Activated CD4-positive, alpha-beta T cell treated with anti-CD3 and anti-CD28 coated beads for 24 hours (primary cell): ENCODE data around the gene MRPS23.
A peak's percentile ranks its signal among the peaks of the same experiment; 100 is the strongest.

ENCODE experiments used
- DNase-seq, 2 donors: peaks; one replicate each; pipeline ENCODE4 v3.0.0-alpha.2; 2020; ENCODE audit warnings: low read depth in 2 of 2

MRPS23 gene

DNA sequence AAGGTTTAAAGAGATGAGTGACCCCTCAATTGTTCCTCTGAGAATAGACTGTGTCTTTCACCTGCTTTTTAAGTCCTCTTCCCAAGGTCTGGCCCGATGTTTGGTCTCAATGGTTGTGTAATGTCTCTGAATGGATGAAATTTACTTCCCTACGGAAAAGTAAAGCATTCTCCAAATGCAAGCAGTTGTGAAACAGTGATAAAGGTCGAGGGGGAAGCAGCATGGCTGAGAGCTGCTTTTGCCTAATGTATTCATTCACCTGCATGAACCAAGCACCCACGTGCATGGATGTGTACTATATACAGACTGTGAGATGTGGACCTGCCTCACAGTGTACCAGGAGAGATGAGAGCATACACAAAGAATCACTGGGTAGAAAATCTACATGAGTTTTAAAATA is 11.4 kb downstream of the MRPS23 start:
- no peak for DNase-seq

GRCh38 chr17:57835333-57835900 is 14.4 kb downstream of the MRPS23 start:
- no peak for DNase-seq

- no peak for DNase-seq
Observed at GRCh38 chr17:57834146-57834741, 15.6 kb downstream of the MRPS23 start.

DNA sequence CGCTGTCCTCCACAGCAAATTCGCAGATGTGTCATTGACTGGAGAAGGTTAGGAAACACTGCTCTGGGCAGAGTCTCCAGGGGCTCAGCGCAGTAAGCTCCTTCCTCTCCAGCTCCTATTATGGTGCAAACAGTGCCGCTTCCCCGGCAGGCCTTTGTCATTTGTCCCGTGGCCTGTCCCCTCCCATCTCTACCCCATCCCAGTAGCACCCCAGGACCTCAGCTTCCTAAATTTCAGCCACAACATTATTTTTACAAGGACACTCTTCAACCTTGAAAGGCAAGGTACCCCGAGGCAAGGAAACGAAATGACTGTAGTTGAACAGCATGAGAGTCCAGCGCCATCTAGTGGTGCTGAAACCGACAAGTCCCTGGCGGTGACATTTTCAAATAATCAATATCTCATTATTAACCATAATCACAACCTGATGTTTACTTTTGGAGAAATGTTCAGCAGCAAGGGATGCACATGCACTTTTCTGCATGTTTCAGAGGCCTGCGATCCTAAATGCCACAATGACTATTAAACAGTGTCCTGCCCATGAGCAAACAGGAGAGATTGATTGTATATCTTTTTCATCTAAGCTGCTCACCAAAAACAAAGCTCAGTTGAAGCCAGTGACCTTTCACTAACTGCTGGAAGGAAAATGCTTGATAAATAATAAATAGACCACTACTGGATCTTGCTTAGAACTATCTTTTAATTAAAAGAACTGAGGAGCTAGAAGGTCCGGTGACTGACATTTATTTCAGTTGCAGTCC is 16.5 kb downstream of the MRPS23 start:
- peak; percentile 61 to 62 for DNase-seq

GRCh38 chr17:57832314-57833178 is 17.3 kb downstream of the MRPS23 start:
- no peak for DNase-seq

- no peak for DNase-seq
Observed at GRCh38 chr17:57830880-57831279, 19.0 kb downstream of the MRPS23 start.

DNA sequence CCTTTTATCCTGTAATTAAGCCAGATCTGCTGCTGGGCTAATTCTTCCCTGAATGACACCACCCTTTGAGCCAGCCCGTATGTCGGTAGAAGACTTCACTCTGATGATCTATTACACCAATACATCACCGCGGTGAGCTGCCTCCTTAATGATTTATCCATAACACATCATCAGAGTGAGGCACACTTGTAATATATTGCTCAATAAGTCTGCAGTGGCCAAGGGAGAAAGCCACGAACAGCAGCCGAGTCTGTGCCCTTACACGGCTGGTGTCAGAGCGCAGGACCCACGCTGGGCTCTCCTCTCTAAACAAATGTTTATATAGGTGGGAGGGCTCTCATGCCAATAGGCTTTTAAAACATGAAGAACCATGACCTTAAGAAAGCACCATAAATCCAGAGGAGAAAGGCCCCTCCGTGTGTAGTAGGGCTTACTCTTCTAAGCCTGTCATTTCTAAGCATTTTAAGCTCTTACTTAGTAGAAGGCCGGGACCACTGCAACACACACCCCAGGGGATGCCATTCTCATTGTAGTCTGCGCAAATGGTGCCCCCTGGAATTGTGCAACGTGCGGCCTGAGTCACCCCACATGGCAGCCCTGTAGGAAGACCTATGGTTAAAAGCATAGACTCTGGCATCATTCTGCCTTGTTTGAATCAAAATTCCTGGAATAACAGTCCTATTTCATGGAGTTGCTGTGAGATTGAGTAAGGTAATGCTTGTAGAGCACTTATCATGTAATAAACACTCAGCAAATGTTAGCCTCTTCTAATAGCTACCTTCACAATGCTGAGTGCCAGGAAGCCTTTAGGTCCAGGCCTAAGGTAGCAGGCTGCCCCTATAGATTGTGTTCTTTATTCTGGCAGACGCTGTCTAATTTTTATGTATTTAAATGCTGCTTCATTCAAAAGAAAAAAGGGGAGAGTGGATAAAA is 26.1 kb downstream of the MRPS23 start:
- DNase-seq, result no peak

GRCh38 chr17:57819867-57820266 is 30.0 kb downstream of the MRPS23 start:
- DNase-seq, result no peak

GRCh38 chr17:57819285-57819684 is 30.6 kb downstream of the MRPS23 start:
- no peak for DNase-seq

- DNase-seq, result no peak
Observed at GRCh38 chr17:57818066-57818465, 31.8 kb downstream of the MRPS23 start.

DNA sequence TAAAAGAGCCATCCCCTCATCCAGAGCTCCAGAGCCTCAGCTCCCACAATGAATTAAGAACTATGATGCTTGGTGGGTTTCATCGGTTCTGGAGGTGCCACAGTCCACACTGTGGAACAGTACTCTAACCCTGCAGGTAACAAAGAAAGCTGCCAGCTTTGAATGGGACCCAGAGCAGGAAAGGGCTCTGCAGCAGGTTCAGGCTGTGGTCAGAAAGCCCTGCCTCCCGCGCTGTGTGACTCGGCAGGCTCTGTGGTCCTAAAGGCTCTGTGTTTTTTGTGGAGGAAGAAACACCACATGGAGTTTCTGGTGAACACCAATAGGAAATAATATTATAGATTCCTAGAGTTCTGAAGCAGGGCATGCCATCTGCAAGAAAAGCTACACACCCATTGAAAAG is 32.5 kb downstream of the MRPS23 start:
- no peak for DNase-seq

DNA sequence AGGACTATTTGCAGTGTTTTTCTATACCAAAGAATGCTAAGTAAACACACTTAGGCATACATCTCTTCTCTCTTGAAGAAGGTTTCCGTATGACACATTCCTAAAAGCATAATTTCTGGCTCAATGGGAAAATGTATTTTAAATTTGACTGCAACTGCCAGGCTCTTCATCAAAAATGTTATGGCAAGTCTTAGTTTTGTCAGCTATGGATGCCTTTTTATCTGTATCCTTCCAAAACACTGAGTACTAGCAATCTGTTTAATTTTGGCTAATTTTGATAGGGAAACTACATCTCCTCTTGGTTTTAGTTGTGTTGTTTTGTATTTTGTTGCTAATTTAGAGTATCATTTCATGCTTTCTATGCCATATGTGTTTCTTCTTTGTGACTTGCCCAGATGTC is 35.4 kb downstream of the MRPS23 start:
- DNase-seq, result no peak

DNA sequence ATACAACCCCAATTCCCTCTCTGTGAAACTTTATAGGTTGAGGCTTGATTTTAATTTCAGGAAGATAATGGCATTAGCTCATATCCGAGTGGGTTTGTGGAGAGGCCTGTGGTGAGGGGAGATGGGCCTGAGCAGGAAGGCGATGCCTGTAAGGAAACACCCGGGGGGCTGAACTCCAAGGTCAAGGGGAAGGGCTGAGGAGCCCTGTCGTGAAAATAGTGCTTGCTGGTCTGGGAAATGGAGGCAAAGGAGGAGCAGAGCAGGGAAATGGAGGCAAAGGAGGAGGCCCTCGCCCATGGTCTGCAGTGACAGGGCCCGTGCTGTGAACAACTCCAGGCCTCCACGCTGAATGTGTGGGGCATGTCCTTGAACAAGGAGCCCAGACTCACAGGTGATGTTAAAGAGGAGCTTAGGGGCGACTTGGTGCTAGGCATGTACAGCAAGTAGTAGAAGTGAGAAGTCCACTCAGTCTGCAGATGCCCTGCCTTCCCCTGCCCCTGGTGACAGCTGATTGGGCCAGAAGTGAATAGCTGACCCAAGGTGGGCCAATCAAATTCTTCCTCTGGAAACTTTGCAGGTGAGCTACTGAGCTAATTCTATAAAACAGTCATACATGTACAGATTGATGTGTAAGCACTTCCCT is 38.1 kb downstream of the MRPS23 start:
- DNase-seq, result no peak

GRCh38 chr17:57810721-57811637 is 38.9 kb downstream of the MRPS23 start:
- no peak for DNase-seq

GRCh38 chr17:57809879-57810278 is 40.0 kb downstream of the MRPS23 start:
- DNase-seq, result no peak

- DNase-seq, result no peak
Observed at GRCh38 chr17:57808882-57809281, 41.0 kb downstream of the MRPS23 start.

DNA sequence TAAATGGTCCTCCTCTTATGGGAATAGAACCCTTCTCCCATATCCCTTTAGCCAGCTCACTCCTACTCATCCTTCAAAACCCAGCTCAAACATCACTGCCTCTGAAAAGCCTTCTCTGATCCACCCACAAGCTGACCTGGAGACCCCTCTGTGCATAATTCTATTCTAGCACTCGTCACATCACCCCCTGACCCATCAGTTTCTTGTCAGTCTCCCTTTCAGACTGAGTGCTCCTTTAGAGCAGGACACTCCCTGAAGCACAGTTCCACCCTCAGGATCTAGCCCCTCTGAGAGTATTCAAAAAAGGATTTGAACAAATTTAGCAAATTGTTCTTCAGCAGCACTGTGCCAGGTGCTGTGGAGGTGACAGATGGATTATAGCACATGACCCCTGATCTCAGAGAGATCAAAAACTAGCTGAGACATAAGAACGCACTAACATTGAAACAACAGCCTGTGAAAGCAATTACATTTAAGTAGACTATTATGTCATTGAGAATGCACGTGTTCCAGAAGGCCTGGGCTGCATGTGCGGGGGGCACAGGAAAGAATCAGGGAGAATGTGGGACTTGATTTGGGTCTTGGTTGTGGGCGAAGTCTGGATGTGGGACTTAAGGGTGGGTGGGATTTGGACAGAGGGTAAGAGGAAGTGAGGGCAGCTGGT is 43.5 kb downstream of the MRPS23 start:
- no peak for DNase-seq

- DNase-seq, result no peak
Observed at GRCh38 chr17:57803021-57803420, 46.8 kb downstream of the MRPS23 start.
